H9 (cell line): ENCODE data around the gene FAM78B. TPM values are rescaled to one million over a fixed set of nuclear protein-coding genes. Genes with fewer than 3 reads are reported as not detected.
A peak's percentile ranks its signal among the peaks of the same experiment; 100 is the strongest.

Experiments used
- DNase-seq: peaks from one replicate; pipeline ENCODE4 v3.0.0-alpha.2; 2017
- H2AFZ ChIP-seq: one replicate; pipeline ENCODE4 v1.6.1; 2013; ENCODE audit warnings: mild to moderate bottlenecking, low read length, control low read depth, moderate library complexity
- H2AK5ac ChIP-seq: 2 replicates; pipeline ENCODE4 v1.6.1; 2013; ENCODE audit warnings: low read length, control low read depth, mixed read lengths; ENCODE audit not compliant: insufficient read length
- H2BK120ac ChIP-seq: one replicate; pipeline ENCODE4 v1.6.1; 2013; ENCODE audit warnings: low read depth, mild to moderate bottlenecking, low read length, control low read depth, inconsistent platforms; ENCODE audit not compliant: poor library complexity, severe bottlenecking
- H2BK12ac ChIP-seq: 2 replicates; pipeline ENCODE4 v1.6.1; 2013; ENCODE audit warnings: low read length, control low read depth, mixed read lengths, low read depth; ENCODE audit not compliant: insufficient read length
- H2BK15ac ChIP-seq: 2 replicates; pipeline ENCODE4 v1.6.1; 2013; ENCODE audit warnings: low read depth, low read length, control low read depth
- H2BK20ac ChIP-seq: one replicate; pipeline ENCODE4 v1.6.1; 2013; ENCODE audit warnings: low read depth, mild to moderate bottlenecking, low read length, control low read depth, inconsistent platforms; ENCODE audit not compliant: poor library complexity, severe bottlenecking
- H2BK5ac ChIP-seq: 2 replicates; pipeline ENCODE4 v1.6.1; 2013; ENCODE audit warnings: low read length, control low read depth, mixed read lengths; ENCODE audit not compliant: insufficient read length
- H3K14ac ChIP-seq: 2 replicates; pipeline ENCODE4 v1.6.1; 2013; ENCODE audit warnings: low read length, control low read depth; ENCODE audit not compliant: insufficient read depth
- H3K18ac ChIP-seq: 2 replicates; pipeline ENCODE4 v1.6.1; 2013; ENCODE audit warnings: low read depth, mild to moderate bottlenecking, mixed read lengths, low read length, control low read depth; ENCODE audit not compliant: insufficient read length
- H3K23ac ChIP-seq: 2 replicates; pipeline ENCODE4 v1.6.1; 2013; ENCODE audit warnings: low read length, control low read depth, mixed read lengths, low read depth; ENCODE audit not compliant: insufficient read length
- H3K23me2 ChIP-seq: 2 replicates; pipeline ENCODE4 v1.6.1; 2013; ENCODE audit warnings: low read depth, mild to moderate bottlenecking, mixed read lengths, low read length, control low read depth; ENCODE audit not compliant: insufficient read length, poor library complexity, severe bottlenecking
- H3K27ac ChIP-seq: 2 replicates; pipeline ENCODE4 v1.5.1; 2013; ENCODE audit warnings: low read length, control low read depth, mixed read lengths, low read depth; ENCODE audit not compliant: insufficient read length
- H3K27me3 ChIP-seq: 2 replicates; pipeline ENCODE4 v1.6.1; 2013; ENCODE audit warnings: low read length, control low read depth, inconsistent platforms; ENCODE audit not compliant: insufficient read depth
- H3K4ac ChIP-seq: 2 replicates; pipeline ENCODE4 v1.6.1; 2013; ENCODE audit warnings: low read depth, mild to moderate bottlenecking, control low read depth, inconsistent platforms, low read length, moderate library complexity
- H3K4me1 ChIP-seq: 2 replicates; pipeline ENCODE4 v1.6.1; 2013; ENCODE audit warnings: low read length, control low read depth, inconsistent platforms; ENCODE audit not compliant: insufficient read depth
- H3K4me2 ChIP-seq: 2 replicates; pipeline ENCODE4 v1.6.1; 2013; ENCODE audit warnings: low read length, control low read depth, mixed read lengths; ENCODE audit not compliant: insufficient read length, insufficient read depth
- H3K56ac ChIP-seq: 2 replicates; pipeline ENCODE4 v1.6.1; 2013; ENCODE audit warnings: low read depth, mild to moderate bottlenecking, mixed read lengths, low read length, control low read depth; ENCODE audit not compliant: insufficient read length
- H3K79me1 ChIP-seq: 2 replicates; pipeline ENCODE4 v1.6.1; 2013; ENCODE audit warnings: low read depth, mild to moderate bottlenecking, moderate library complexity, low read length, control low read depth, inconsistent platforms; ENCODE audit not compliant: insufficient read depth, poor library complexity, severe bottlenecking
- H3K79me2 ChIP-seq: 2 replicates; pipeline ENCODE4 v1.6.1; 2013; ENCODE audit warnings: low read length, control low read depth, inconsistent platforms; ENCODE audit not compliant: insufficient read depth
- H3K9ac ChIP-seq: 2 replicates; pipeline ENCODE4 v1.6.1; 2013; ENCODE audit warnings: low read length, control low read depth, mixed read lengths; ENCODE audit not compliant: insufficient read length; ENCODE audit errors: extremely low read depth
- H3K9me3 ChIP-seq: one replicate; pipeline ENCODE4 v1.6.1; 2013; ENCODE audit warnings: low read depth, low read length, inconsistent platforms; ENCODE audit not compliant: control insufficient read depth
- H3T11ph ChIP-seq: one replicate; pipeline ENCODE4 v1.6.1; 2013; ENCODE audit warnings: mild to moderate bottlenecking, low read length, control low read depth, inconsistent platforms
- H4K20me1 ChIP-seq: one replicate; pipeline ENCODE4 v1.6.1; 2013; ENCODE audit not compliant: control insufficient read depth, insufficient read length, insufficient read depth
- H4K5ac ChIP-seq: 2 replicates; pipeline ENCODE4 v1.6.1; 2013; ENCODE audit warnings: low read depth, mild to moderate bottlenecking, mixed read lengths, low read length, control low read depth; ENCODE audit not compliant: insufficient read length
- H4K8ac ChIP-seq: replicated peaks from 2 replicates; pipeline ENCODE4 v1.6.1; 2013; ENCODE audit warnings: low read length, control low read depth, mixed read lengths, low read depth; ENCODE audit not compliant: insufficient read length
- H4K91ac ChIP-seq: 2 replicates; pipeline ENCODE4 v1.6.1; 2013; ENCODE audit warnings: low read depth, mild to moderate bottlenecking, moderate library complexity, mixed read lengths, low read length, control low read depth; ENCODE audit not compliant: insufficient read length
- H3K27ac Mint-ChIP-seq, 3 experiments: 2 replicates in 2 of 3; 3 replicates in 1 of 3; pipeline ENCODE4 v1.8.0; 2020 to 2021; ENCODE audit warnings: mixed read lengths in 3 of 3, mild to moderate bottlenecking in 1 of 3, moderate library complexity in 1 of 3
- H3K27me3 Mint-ChIP-seq: 2 replicates; pipeline ENCODE4 v1.8.0; 2021; ENCODE audit warnings: low read depth, mild to moderate bottlenecking, moderate library complexity, mixed read lengths
- H3K36me3 Mint-ChIP-seq, 3 experiments: 2 replicates in 2 of 3; 3 replicates in 1 of 3; pipeline ENCODE4 v1.8.0; 2020 to 2021; ENCODE audit warnings: low read depth in 3 of 3, mixed read lengths in 3 of 3; ENCODE audit not compliant: insufficient read depth in 1 of 3
- H3K4me1 Mint-ChIP-seq, 2 experiments: 2 replicates each; pipeline ENCODE4 v1.8.0; 2020; ENCODE audit warnings: mixed read lengths in 2 of 2
- H3K4me3 Mint-ChIP-seq, 2 experiments: 2 replicates in 1 of 2; 3 replicates in 1 of 2; pipeline ENCODE4 v1.8.0; 2020 to 2021; ENCODE audit warnings: mild to moderate bottlenecking in 2 of 2, mixed read lengths in 2 of 2, moderate library complexity in 1 of 2
- H3K9me3 Mint-ChIP-seq, 2 experiments: 2 replicates in 1 of 2; 3 replicates in 1 of 2; pipeline ENCODE4 v1.8.0; 2020; ENCODE audit warnings: mild to moderate bottlenecking in 2 of 2, mixed read lengths in 2 of 2, moderate library complexity in 1 of 2
- WGBS: extraction: QIAGEN DNeasy Blood & Tissue Kit; methylation state at CpG from one replicate; pipeline ENCODE4 v1.1.7; 2013; ENCODE audit warnings: missing lambda C conversion rate, low lambda C conversion rate, mixed read lengths; ENCODE audit not compliant: insufficient read length; ENCODE audit errors: extremely low coverage; 5-methylcytosine and 5-hydroxymethylcytosine counted together
- total RNA-seq: library from RNA; stranded (reverse); gene quantifications from 2 replicates; pipeline ENCODE4 v1.2.1, GENCODE V29; 2021
- TF ChIP-seq, protein P1 (sequence below): fragments of 200-600 bp; sonication (generic); conservative IDR thresholded peaks from 3 replicates; pipeline ENCODE4 v1.8.0; 2021; ENCODE audit warnings: antibody characterized with exemption, mild to moderate bottlenecking

The FAM78B gene
- total RNA-seq, 1 experiment from 2014 or later, result 2.3 TPM

DNA sequence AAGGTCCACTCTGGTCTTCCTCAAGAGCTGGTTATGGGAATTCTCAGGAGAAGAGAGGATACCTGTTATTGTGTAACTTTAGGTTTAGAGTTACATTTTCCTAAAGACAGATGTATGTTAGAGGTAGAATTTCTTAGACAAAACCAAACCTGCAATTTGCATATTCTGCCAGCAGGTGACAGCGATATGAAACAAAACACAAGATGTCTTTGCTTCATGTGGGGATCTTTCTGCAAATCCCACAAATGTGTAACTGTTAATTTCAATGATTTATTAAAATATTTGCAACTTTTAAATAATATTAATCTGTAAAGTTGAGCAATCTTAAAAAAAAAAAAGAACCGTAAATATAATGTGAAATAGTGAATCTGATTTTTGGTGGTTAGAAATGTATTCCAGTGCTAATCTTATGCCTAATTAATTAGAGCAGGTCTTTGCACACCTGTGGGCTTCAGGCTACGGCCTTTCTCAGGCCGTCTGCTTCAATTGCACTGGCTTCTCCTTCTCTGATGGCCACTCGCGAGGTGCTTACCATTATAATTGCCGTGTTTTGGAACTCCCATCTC is 33.4 kb downstream of the FAM78B start:
- Mint-ChIP-seq H3K27ac (no peak overlapping the region; a peak in 1 of 7 replicates), H3K9me3 (0 out of 5 replicates have a peak, but pooled peaks cover 0 to 2% of the 10 kb centered on the region in 2 experiments), H3K36me3 (peaks cover 0 to 1% (median 0%) of the 10 kb centered on the region in 3 experiments; a peak in 1 of 7 replicates), H3K4me1 (peaks cover 5% of the 10 kb centered on the region in 2 experiments; a peak in 3 of 4 replicates), H3K27me3 (no peaks in the 10 kb centered on the region), H3K4me3 (no peak overlapping the region)
- H3K23me2 ChIP-seq, result no peaks in the 10 kb centered on the region
- no peak overlapping the region for H3K9ac ChIP-seq
- H2BK12ac ChIP-seq, result no peak overlapping the region
- H3K27ac ChIP-seq, result no peak overlapping the region
- H3K79me2 ChIP-seq, result no peaks in the 10 kb centered on the region
- H3K27me3 ChIP-seq, result no peaks in the 10 kb centered on the region
- no CpG with 5 or more reads among the region's 7 CpGs for WGBS
- no peak overlapping the region for H3K4ac ChIP-seq
- no peak overlapping the region for H2BK5ac ChIP-seq
- H4K8ac ChIP-seq, result no peak overlapping the region
- no peak overlapping the region for H4K91ac ChIP-seq
- no peak overlapping the region for H3K56ac ChIP-seq
- no peak overlapping the region for H2BK15ac ChIP-seq
- H3K23ac ChIP-seq, result no peak overlapping the region
- TF ChIP-seq, protein P1, sequence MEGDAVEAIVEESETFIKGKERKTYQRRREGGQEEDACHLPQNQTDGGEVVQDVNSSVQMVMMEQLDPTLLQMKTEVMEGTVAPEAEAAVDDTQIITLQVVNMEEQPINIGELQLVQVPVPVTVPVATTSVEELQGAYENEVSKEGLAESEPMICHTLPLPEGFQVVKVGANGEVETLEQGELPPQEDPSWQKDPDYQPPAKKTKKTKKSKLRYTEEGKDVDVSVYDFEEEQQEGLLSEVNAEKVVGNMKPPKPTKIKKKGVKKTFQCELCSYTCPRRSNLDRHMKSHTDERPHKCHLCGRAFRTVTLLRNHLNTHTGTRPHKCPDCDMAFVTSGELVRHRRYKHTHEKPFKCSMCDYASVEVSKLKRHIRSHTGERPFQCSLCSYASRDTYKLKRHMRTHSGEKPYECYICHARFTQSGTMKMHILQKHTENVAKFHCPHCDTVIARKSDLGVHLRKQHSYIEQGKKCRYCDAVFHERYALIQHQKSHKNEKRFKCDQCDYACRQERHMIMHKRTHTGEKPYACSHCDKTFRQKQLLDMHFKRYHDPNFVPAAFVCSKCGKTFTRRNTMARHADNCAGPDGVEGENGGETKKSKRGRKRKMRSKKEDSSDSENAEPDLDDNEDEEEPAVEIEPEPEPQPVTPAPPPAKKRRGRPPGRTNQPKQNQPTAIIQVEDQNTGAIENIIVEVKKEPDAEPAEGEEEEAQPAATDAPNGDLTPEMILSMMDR, result peak; percentile 74
- H2BK20ac ChIP-seq, result no peak overlapping the region
- no peak overlapping the region for H2AK5ac ChIP-seq
- H3K4me2 ChIP-seq, result no peak overlapping the region
- no peak overlapping the region for H2AFZ ChIP-seq
- H3K79me1 ChIP-seq, result no peaks in the 10 kb centered on the region
- no peaks in the 10 kb centered on the region for H4K20me1 ChIP-seq
- no peaks in the 10 kb centered on the region; the same call in none of the 2 replicates for H3K4me1 ChIP-seq
- no peak for DNase-seq
- H3K14ac ChIP-seq, result no peak overlapping the region
- H4K5ac ChIP-seq, result no peak overlapping the region
- no peak overlapping the region for H3K18ac ChIP-seq
- no peaks in the 10 kb centered on the region for H3K9me3 ChIP-seq
- no peak overlapping the region for H3T11ph ChIP-seq
- no peak overlapping the region for H2BK120ac ChIP-seq
